ENCODE results near the gene PAH. TPM values are rescaled to one million over a fixed set of nuclear protein-coding genes. Genes with fewer than 3 reads are reported as not detected.
A peak's percentile ranks its signal among the peaks of the same experiment; 100 is the strongest.

The PAH gene
- total and polyA plus RNA-seq, 2 of the 13 experiments (the other 11 are each of a cell fraction or from before 2014, with no cell fraction given) = 192 to 451 TPM

DNA sequence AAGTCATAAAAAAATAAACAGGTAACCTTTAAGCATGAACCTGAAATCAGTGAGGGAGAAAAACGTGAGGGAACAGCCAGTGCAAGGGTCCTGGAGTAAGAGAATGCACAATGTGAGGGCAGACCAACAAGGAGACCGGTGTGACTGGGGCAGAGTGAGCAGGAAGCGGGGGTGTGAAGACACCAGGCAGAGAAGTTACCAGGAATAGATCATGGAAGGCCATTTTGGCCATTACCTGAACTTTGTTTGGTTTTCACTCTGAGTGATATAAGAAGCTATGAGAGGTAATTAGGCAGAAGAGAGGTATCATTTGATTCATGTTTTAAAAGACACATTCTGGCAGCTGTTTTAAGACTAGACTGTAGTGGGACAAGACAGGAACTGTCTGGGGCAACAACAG, 15.0 kb downstream of the PAH start:
- Histone ChIP-seq H3K4me3 (replicated peaks in 1 of 3; ENCODE audit: insufficient read depth in 1 of 3, low read depth in 2 of 3, low read length in 3 of 3) (no peak overlapping the region), H3K9ac (ENCODE audit: insufficient read depth, low read depth, low read length) (peak overlapping the region; percentile 60; the same call in 1 of the 2 replicates), H3K9me3 (ENCODE audit: low read length) (no peaks in the 10 kb centered on the region), H3K79me2 (ENCODE audit: insufficient read depth, low read length) (peaks cover 78% of the 10 kb centered on the region), H4K20me1 (ENCODE audit: insufficient read depth, low read length) (no peaks in the 10 kb centered on the region), H3K4me1 (ENCODE audit: insufficient read depth, low read length) (peaks cover 100% of the 10 kb centered on the region), H3K4me2 (ENCODE audit: low read depth, low read length) (peak overlapping the region; percentile 5; the same call in 1 of the 2 replicates), H3K36me3 (replicated peaks in 1 of 2; ENCODE audit: control insufficient read depth in 1 of 2, insufficient read depth in 2 of 2, low read length in 2 of 2) (peaks cover 8% of the 10 kb centered on the region in 2 experiments; a peak in 4 of 5 replicates), H3K27ac (ENCODE audit: extremely low read length, insufficient read depth, low read length) (peak overlapping the region; percentile 96), H3K27me3 (ENCODE audit: control insufficient read depth in 1 of 2, insufficient read depth in 2 of 2, low read length in 2 of 2) (no peaks in the 10 kb centered on the region), H2AFZ (ENCODE audit: low read length) (no peak overlapping the region)
- FAIRE-seq (no peak), ATAC-seq (no peak), DNase-seq (ENCODE audit: low spot score) (no peak)
- ChIA-PET POLR2A (interaction anchor here (0.9 to 4.8 kb wide), 4 partner anchors 9 to 19 kb away, joined by 3 to 60 read pairs (median 14); partner anchors contain the start of gene PAH), CTCF (ENCODE audit: low intra/inter-chr PET ratio, low total read pairs) (no interaction called here)
- WGBS (ENCODE audit: low lambda C conversion rate) = 63% methylated on average over 3 of the region's 3 CpGs
- no TSS peak for BruUV-seq (replicated peaks)
- no peak for TF ChIP-seq NCOR1 (IDR thresholded peaks at IDR 0.05; ENCODE audit: borderline replicate concordance, low read length)
- peak; percentile 55 for TF ChIP-seq RBM22 (optimal IDR thresholded peaks at IDR 0.05; ENCODE audit: low read length)
- in situ Hi-C loops (cut with HindIII; ENCODE audit: extremely low pct_ligation_motif_present, low pct_unique_long_range_greater_than_20kb) = no loop called here
- intact Hi-C loops (cut with micrococcal nuclease; ENCODE audit: unreplicated experiment) = no loop called here

DNA sequence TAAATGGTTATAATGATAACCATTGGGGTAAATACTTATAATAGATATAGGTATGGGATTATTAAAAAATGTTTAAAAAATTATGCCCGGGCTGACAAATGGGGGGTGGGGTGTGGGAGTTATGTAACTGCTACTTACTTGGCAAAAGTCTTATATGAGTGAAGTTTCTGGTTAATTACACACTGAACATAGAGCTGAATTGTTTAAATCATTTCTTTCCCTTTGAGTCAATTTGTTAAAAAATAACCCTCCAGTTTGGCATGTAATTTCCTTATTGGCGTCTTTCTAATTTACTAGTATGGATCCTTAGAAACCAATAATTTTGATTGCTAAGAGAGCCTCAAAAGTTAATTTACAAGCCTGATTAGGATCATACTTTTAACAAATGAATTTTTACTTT, 16.7 kb downstream of the PAH start:
- peaks cover 75% of the 10 kb centered on the region for H3K79me2 ChIP-seq (ENCODE audit: insufficient read depth, low read length)
- H3K36me3 ChIP-seq (replicated peaks in 1 of 2; ENCODE audit: control insufficient read depth in 1 of 2, insufficient read depth in 2 of 2, low read length in 2 of 2) = peaks cover 8 to 19% of the 10 kb centered on the region in 2 experiments
- no peak overlapping the region for H3K4me2 ChIP-seq (ENCODE audit: low read depth, low read length)
- ATAC-seq (no peak), DNase-seq (ENCODE audit: low spot score) (no peak), FAIRE-seq (no peak)
- BruUV-seq (replicated peaks) = no TSS peak
- peak overlapping the region; percentile 96 for H3K27ac ChIP-seq (ENCODE audit: extremely low read length, insufficient read depth, low read length)
- in situ Hi-C loops (cut with HindIII; ENCODE audit: extremely low pct_ligation_motif_present, low pct_unique_long_range_greater_than_20kb) (no loop called here), intact Hi-C loops (cut with micrococcal nuclease; ENCODE audit: unreplicated experiment) (no loop called here)
- peaks cover 97% of the 10 kb centered on the region for H3K4me1 ChIP-seq (ENCODE audit: insufficient read depth, low read length)
- H4K20me1 ChIP-seq (ENCODE audit: insufficient read depth, low read length) = no peaks in the 10 kb centered on the region
- CTCF ChIA-PET (ENCODE audit: low intra/inter-chr PET ratio, low total read pairs) = no interaction called here
- no peaks in the 10 kb centered on the region for H3K27me3 ChIP-seq (ENCODE audit: control insufficient read depth in 1 of 2, insufficient read depth in 2 of 2, low read length in 2 of 2)
- 68% methylated on average over 2 of the region's 2 CpGs for WGBS (ENCODE audit: low lambda C conversion rate)
- TF ChIP-seq HNRNPK (IDR thresholded peaks at IDR 0.05; ENCODE audit: low read depth, low read length, poor library complexity, severe bottlenecking) = peak; percentile 17
- no peak for TF ChIP-seq ZFP1 (CRISPR knock-in tag; IDR thresholded peaks at IDR 0.05)
- no peak overlapping the region for H3K4me3 ChIP-seq (replicated peaks in 1 of 3; ENCODE audit: insufficient read depth in 1 of 3, low read depth in 2 of 3, low read length in 3 of 3)
- POLR2A ChIA-PET = interaction anchor here (4.0 kb wide), 2 partner anchors 14 to 19 kb away, joined by 83 to 106 read pairs; partner anchors contain the start of gene PAH
- H3K9ac ChIP-seq (ENCODE audit: insufficient read depth, low read depth, low read length) = no peak overlapping the region
- H2AFZ ChIP-seq (ENCODE audit: low read length) = no peak overlapping the region
- no peaks in the 10 kb centered on the region for H3K9me3 ChIP-seq (ENCODE audit: low read length)

All from HepG2 (cell line).